Measurements from ENCODE around the gene LCK. TPM values are rescaled to one million over a fixed set of nuclear protein-coding genes. Genes with fewer than 3 reads are reported as not detected.

The LCK gene
- total and polyA plus RNA-seq, 9 of the 15 experiments (the other 6 are each of a cell fraction or from before 2014, with no cell fraction given): 0.04 to 0.47 (median 0.13) TPM; not detected in 6

- TF ChIP-seq FOXM1 (IDR thresholded peaks at IDR 0.05; ENCODE audit: low read depth) (no peak), FOXM1 (CRISPR knock-in tag; IDR thresholded peaks at IDR 0.05; ENCODE audit: low read depth) (no peak), MYBL2 (IDR thresholded peaks at IDR 0.05; ENCODE audit: low read depth) (no peak), MYBL2 (CRISPR knock-in tag; IDR thresholded peaks at IDR 0.05; ENCODE audit: borderline replicate concordance) (no peak), GATAD2B (IDR thresholded peaks at IDR 0.05; ENCODE audit: borderline replicate concordance) (peak; percentile 51; the same call in 1 of the 2 replicates), ZFPM2 (CRISPR knock-in tag; IDR thresholded peaks at IDR 0.05) (no peak), ZNF764 (CRISPR knock-in tag; IDR thresholded peaks at IDR 0.05; ENCODE audit: low read depth) (no peak), ERF (CRISPR knock-in tag; IDR thresholded peaks at IDR 0.05) (no peak), ZNF134 (CRISPR knock-in tag; conservative IDR thresholded peaks at IDR 0.05) (no peak), ATF6 (CRISPR knock-in tag; IDR thresholded peaks at IDR 0.05) (no peak), FOXJ2 (tag; IDR thresholded peaks at IDR 0.05) (no peak), TEAD2 (tag; IDR thresholded peaks at IDR 0.05) (no peak), E2F5 (CRISPR knock-in tag; IDR thresholded peaks at IDR 0.05) (no peak), ZNF778 (CRISPR knock-in tag; IDR thresholded peaks at IDR 0.05) (no peak), FOS (IDR thresholded peaks at IDR 0.05; ENCODE audit: extremely low read depth, insufficient read length) (peak; percentile 83), SAFB2 (IDR thresholded peaks at IDR 0.05; ENCODE audit: borderline replicate concordance, low read depth, low read length, severe bottlenecking) (no peak), FOXA3 (CRISPR knock-in tag; conservative IDR thresholded peaks at IDR 0.05 in 1 of 2, IDR thresholded peaks at IDR 0.05 in 1 of 2) (0 out of 4 replicates have a peak, but pooled peaks of 1 of the 2 experiments have one; percentile 14), SRSF9 (IDR thresholded peaks at IDR 0.05; ENCODE audit: borderline replicate concordance, low read depth, low read length) (no peak)
- TF ChIP-seq, protein P1, sequence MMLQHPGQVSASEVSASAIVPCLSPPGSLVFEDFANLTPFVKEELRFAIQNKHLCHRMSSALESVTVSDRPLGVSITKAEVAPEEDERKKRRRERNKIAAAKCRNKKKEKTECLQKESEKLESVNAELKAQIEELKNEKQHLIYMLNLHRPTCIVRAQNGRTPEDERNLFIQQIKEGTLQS (IDR thresholded peaks at IDR 0.05): peak; percentile 93
- TF ChIP-seq, protein P1 (CRISPR knock-in tag; conservative IDR thresholded peaks at IDR 0.05): no peak
- TF ChIP-seq, protein P2, sequence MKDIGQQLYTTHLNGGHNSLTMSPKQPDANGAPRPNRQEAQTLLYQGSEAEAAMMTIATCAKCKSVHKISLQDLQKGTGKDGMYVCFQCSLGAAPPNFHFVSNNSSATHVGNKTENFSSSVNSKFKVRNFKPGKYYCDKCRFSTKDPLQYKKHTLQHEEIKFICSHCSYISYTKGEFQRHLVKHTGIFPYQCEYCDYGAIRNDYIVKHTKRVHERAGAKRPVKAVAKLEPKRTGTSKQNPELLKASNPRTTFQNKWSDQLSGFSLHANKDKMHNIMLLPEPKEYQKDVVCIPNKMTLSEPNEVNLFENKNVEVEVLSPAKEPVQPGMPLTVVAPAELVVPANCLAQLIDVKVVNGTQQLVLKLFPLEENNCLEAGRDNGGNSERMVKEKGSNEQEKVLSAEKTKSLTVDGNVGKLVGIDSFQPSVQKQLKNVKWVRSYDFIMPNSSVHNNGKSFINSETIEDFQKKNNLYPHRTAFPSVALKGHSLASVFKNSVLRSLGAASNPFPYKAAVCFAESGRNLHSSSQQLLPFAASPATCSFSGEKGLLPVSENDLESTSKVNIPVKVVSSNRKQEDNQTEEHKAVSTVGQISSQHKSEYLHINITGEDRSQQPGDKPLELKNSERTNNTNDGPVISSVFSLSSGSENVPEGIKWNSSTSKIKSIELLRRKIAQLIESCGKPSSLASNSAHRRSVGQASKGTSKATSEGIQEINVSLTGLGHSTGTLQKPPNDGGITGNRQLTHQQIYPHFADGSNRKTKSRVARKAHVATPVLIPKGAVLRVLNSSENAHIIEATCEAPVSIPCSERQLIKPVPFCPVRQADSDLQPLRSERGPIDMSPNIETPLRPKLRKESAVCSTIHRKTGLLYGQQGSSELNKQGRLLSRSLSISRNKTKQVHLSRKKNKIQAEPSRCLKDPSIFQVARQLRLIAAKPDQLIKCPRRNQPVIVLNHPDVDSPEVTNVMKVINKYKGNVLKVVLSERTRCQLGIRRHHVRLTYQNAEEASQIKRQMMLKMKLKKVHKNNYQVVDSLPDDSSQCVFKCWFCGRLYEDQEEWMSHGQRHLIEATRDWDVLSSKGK (CRISPR knock-in tag; IDR thresholded peaks at IDR 0.05): no peak
- TF ChIP-seq, protein P3, sequence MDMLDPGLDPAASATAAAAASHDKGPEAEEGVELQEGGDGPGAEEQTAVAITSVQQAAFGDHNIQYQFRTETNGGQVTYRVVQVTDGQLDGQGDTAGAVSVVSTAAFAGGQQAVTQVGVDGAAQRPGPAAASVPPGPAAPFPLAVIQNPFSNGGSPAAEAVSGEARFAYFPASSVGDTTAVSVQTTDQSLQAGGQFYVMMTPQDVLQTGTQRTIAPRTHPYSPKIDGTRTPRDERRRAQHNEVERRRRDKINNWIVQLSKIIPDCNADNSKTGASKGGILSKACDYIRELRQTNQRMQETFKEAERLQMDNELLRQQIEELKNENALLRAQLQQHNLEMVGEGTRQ (CRISPR knock-in tag; IDR thresholded peaks at IDR 0.05): no peak
These were observed 56.3 kb downstream of the LCK start (continued) for GRCh38 chr1:32307324-32307723.

All from K562 (cell line).